ENCODE results near the gene PTPN9.
A peak's percentile ranks its signal among the peaks of the same experiment; 100 is the strongest.
"Not testable (repeated sequence)": the region's sequence is repeated elsewhere in the genome, so short reads cannot be mapped to it uniquely, and the experiment has no call there.

PTPN9 gene

DNA sequence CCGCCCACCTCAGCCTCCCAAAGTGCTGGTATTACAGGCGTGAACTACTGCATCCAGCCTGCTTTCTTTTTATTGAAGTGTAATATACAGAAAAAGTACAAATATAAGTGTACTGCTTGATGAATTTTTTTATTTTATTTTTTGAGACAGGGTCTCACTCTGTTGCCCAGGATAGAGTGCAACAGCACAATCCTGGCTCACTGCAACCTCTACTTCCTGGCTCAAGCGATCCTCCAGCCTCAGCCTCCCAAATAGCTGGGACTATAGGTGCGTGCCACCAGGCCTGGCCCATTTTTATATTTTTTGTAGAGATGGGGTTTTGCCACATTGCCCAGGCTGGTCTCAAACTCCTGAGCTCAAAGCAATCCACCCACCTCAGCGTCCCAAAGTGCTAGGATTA lies 3.8 kb upstream of the PTPN9 start:
- not testable (repeated sequence) for DNase-seq

DNA sequence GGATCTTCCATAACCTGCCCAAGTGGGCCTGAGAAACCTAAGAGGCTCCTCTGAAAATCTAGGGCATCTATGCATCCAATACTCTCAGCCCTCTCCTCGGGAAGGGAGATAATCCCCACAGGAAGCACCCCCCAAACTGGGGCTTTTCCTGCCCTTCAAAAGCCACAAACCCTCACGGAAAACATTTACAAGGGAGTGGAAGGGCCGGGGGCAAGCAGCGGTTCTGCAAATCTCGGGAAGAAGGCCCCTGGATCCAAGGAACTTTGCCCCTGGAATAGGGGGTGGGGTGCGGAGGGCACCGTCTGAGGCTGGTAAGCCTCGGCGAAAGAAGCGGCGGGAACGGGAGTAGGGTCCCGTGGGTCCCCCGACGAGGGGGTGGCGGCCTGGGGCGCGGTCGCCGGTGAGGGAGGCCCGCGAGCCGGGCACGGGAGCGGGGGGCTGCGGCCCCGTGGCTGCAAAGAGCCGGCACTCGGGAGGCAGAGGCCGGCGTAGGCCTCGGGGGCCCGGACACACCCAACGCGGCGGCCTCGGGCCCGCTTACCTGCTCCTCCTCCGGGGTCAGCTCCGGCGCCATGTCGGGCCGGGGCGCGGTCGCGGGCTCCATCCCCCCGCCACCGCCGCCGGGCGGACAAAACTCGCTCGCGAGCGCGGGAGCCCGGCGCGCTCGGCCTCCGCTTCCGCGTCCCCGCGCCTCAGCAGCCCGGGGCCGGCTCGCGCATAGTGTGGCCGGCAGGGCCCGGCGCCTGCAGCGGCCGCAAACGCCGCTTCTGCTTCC lies 755 bp downstream of the PTPN9 start:
- no peak for DNase-seq

DNA sequence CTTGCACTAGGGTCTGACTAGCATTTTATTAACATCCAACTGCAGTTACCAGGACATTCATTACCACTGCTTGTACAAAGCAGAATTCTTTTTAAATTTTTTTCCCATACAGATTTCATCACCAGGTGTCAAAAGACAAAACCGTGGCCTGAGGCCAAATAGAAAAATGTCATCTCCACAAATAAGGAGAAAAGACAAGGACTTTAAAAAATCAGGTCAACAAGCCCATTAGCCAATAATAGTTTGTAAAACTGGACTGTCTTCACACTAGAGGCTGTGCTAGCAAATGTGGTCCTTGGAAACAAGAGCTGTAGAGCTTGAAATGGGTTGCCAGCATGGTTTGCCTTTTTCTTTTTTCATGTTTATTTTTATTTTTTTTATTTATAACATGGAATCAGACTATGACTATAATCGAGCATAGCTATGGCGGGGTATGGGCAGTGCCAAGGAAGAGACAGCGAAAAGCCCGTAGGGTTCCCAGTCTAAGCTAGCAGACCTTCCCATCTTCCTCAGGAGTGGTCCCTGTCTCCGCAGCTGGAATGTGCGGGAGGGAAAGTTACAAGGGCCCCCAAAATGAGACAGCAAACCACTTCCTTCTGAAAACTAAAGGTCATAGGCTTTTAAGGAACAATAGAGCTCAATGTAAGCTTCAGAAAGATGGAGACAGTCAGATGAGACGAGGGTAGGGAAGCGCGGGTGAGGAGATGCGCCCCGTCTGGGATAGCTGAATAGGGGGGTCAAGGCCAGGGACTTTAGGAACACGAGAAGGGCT lies 1.5 kb downstream of the PTPN9 start:
- no peak for DNase-seq

DNA sequence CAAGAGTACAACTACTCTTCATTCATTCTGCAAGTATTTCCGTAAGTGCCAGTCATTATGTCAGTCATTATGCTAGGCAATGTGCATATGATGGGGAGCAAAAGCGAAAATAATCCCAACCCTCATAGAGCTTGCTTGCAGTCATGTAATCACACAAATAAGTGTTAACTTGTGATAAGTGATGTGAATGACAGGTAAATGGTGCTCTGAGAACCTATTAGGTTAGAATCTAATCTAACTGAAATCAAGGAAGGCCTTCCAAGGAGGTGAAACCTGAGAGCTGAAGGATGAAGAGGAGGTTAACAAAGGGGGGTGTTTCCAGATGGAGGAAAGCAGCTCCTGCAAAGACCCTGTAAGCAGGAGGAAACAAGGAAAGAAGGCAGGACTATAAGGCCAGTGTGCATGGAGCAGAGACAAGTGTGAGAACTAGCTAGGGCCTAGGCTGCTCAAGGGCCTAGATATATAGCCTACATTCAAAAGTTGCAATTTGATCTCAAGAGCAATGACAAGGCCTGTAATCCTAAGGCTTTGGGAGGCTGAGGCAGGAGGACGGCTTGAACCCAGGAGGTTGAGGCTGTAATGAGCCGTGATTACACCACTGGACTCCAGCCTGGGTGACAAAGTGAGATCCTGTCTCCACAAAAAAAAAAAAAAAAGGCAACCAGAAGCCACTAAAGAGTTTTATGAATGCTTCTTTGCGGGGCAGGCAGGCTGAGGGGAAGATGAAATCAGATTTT lies 5.3 kb downstream of the PTPN9 start:
- no peak for DNase-seq

DNA sequence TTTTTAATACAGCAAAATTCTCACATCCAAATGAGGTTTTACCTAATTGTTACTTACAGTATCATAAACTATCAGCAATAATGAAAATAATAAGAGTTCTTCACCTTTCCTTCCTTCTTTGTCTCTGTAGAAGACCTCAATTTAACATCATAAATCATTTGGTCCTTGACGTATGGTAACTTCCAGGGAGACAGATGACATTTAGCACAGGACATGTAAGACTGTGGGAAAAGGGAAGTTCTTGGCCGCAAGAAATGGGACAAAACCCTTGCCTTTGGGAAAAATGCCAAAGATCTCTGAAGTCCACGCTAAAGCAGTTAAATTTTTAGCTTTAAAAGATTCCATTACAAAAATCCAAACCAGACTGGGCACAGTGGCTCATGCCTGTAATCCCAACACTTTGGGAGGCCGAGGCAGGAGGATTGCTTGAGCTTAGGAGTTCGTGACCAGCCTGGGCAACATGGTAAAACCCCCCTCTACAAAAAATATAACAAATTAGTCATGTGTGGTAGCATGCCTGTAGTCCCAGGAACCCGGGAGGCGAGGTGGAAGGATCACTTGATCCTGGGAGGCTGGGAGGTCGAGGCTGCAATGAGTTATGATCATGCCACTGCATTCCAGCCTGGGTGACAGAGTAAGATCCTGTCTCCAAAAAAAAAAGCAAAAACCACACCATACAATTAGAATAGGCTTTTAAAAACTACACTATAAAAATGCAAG lies 8.8 kb downstream of the PTPN9 start:
- DNase-seq, result no peak

DNA sequence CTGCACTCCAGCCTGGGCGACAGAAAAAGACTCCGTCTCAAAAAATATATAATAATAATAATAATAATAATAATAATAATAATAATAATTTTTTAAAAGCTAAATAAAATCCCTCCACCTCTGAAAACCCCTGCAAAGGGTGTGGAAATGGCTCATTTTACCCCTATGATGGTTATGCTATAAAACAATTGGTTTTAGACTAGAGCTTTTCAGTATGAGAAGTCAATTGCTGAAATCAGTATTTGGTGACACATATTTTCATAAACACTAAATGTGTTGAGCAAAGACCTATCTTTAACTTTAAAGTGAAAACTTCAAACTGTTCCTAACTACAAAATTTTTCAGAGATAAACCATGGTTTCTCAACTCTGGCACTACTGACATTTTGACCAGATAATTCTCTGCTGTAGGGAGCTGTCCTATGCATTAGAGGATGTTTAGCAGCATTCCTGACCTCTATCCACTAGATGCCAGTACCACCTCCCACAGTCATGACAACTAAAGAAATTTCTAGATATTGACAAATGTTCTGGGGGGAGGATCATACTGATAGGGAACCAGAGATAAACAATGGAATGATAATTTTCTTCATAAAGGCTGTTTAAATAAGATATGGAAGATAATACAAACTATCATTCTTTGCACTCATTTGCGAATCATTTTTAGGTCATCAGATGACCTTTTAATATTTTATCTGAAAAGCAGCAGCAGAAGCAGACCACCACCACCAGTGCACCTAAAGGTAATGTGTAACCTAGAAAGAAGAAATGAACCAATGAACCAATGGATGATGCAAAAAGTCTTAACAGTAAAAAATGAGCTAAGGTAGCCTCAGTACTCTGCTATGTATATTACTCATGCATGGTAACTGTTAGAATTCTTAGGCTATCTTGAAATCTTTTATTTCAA lies 13.8 kb downstream of the PTPN9 start:
- no peak for DNase-seq

DNA sequence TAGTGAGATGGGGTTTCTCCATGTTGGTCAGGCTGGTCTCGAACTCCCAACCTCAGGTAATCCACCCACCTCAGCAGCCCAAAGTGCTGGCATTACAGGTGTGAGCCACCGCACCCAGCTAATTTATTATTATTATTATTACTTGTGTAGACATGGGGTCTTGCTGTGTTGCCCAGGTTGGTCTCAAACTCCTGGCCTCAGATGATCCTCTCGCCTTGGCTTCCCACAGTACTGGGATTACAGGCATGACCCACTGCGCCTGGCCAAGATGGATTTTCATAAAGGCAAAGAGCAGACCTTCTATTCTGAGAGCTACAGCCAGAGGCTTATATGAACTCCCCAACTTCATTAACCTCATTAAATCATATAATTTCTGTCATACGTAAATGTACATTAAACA lies 17.2 kb downstream of the PTPN9 start:
- no peak for DNase-seq

DNA sequence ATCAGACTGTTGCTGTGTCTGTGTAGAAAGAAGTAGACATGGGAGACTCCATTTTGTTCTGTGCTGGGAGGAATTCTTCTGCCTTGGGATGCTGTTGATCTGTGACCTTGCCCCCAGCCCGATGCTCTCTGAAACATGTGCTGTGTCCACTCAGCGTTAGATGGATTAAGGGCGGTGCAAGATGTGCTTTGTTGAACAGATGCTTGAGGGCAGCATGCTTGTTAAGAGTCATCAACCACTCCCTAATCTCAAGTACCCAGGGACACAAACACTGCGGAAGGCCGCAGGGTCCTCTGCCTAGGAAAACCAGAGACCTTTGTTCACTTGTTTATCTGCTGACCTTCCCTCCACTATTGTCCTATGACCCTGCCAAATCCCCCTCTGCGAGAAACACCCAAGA lies 19.8 kb downstream of the PTPN9 start:
- peak; percentile 54 for DNase-seq

DNA sequence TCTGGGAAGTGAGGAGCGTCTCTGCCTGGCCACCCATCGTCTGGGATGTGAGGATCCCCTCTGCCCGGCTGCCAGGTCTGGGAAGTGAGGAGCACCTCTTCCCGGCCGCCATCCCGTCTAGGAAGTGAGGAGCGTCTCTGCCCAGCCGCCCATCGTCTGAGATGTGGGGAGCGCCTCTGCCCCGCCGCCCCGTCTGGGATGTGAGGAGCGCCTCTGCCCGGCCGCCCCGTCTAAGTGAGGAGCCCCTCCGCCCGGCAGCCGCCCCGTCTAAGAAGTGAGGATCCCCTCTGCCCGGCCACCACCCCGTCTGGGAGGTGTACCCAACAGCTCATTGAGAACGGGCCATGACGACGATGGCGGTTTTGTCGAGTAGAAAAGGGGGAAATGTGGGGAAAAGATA lies 20.2 kb downstream of the PTPN9 start:
- not testable (repeated sequence) for DNase-seq

DNA sequence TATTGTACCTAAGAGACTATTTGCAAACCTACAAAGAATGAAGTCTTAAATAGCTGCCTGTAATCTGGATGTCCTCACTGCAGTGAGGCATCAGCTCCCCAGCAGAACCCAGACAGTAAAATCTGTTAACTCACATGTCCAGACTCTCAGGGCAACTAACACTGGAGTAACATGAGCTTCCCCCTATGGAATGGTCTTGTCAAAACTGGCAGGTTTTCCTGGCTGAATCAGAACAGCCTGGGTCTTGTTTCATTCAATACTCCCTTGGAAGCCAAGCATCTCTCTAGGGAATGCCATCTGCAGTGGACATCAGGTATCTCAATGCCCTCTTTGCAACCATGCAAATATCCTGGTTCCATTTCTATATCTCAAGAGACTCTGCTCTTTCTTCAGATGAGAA lies 24.4 kb downstream of the PTPN9 start:
- peak; percentile 50 for DNase-seq

DNA sequence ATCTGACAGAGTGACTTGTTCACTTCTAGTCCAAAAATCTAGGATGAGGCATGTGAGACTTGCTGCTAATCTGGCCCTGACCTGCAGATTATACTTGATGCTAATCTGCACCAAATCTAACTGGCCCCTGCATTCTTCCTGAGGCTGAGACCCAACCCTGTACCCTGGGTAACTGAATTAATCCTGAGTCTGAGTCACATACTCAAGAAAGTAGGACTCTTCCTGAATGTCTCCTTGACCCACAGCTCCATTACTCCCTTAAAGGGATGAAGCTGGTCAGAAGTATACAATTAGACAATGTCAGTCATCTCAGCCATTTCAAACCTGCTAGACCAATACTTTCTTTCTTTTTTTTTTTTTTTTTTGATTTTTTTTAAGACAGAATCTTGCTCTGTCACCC lies 25.5 kb downstream of the PTPN9 start:
- DNase-seq, result no peak

DNA sequence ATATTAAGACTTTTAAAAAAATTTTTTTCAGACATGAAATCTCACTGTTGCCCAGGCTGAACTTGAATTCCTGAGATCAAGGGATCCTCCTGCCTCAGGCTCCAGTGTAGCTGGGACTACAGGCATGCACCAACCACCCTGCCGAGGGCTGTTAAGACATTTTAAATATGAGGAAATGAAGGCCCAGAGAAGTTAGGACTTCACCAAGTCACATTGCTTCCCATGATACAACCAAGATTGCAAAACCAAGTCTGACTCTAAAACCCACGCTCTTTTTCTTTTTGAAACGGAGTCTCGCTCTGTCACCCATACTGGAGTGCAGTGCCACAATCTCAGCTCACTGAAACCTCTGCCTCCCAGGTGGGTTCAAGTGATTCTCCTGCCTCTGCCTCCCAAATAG lies 28.0 kb downstream of the PTPN9 start:
- DNase-seq, result no peak

DNA sequence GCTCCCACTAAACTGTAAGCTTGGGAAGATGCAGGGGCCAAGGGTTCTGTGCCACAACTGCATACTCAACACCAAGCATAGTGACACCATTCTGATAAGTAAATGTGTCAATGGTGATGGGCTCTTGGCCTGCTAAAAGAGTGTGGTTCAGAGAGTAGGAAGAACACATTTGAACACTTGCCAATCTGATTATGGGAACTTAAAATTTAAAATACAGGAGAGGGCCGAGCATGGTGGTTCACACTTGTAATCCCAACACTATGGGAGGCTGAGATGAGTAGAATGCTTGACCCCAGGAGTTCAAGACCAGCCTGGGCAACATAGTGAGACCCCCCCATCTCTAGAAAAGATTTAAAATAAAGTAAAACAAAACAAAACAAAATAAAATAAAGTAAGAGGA lies 34.1 kb downstream of the PTPN9 start:
- DNase-seq, result no peak

DNA sequence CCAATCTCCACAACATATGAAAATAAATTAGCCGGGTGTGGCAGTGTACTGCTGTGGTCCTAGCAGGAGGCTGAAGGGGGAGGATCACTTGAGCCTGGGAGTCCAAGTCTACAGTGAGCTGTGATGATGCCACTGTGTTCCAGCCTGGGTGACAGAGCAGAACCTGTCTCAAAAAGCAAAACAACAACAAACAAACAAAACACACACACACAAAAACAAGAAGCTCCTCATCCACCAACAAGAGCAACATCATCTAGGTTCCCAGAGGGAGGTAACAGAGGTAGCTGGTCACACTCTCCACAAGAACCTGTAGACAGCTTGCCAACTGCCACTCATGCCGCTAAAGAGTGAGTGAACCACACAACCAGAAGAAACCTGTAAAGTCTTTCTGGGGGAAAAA lies 34.8 kb downstream of the PTPN9 start:
- no peak for DNase-seq

DNA sequence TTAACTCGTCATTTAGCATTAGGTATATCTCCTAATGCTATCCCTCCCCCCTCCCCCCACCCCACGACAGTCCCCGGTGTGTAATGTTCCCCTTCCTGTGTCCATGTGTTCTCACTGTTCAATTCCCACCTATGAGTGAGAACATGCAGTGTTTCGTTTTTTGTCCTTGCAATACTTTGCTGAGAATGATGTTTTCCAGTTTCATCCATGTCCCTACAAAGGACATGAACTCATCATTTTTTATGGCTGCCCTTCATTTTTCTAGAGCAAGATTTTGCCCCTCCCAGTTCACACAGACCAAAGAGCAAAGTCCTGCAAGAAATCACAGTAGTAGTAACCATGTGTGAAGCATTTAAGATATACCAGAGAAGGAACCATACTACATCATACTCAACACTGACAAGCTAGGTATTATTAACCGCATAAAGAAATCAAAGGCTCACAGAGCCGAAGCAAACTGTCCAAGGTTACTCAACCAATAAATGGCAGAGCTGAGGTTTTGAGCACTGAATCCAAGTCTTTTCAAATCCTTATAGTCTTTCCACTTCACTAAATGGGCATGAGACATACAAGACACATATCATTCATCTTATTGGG lies 36.1 kb downstream of the PTPN9 start:
- DNase-seq, result not testable (repeated sequence)

DNA sequence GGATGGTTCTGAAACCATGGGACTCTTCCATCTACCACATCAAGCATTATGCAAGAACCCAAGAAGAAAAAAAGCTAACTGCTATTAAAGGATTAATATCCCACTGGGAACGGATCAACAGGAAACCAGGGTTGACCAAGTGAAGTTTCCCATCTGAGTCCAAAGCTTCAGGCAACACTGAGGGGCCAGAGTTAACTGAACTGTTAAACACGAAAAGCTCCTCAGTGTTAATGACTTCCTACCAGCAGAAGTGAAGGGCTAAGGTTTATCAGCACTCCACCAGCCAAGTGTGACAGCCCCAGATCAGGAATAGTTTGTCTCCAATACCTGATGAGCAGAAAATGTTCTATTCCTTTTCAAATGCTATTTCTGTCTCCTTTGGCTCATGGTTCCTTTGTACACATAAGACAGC lies 36.7 kb downstream of the PTPN9 start:
- no peak for DNase-seq

DNA sequence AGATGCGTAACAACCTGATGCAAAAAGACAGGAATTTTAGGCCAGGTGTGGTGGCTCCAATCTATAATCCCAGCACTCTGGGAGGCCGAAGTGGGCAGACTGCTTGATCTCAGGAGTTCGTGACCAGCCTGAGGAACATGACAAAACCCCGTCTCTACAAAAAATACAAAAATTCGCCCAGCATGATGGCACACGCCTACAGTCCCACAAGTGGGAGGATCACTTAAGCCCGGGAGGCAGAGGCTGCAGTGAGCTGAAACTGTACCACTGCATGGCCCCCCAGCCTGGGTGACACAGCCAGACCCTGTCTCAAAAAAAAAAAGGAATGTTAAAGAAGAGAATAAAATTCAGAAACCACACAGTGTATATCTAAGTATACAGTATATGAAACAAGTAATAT lies 40.7 kb downstream of the PTPN9 start:
- DNase-seq, result no peak

DNA sequence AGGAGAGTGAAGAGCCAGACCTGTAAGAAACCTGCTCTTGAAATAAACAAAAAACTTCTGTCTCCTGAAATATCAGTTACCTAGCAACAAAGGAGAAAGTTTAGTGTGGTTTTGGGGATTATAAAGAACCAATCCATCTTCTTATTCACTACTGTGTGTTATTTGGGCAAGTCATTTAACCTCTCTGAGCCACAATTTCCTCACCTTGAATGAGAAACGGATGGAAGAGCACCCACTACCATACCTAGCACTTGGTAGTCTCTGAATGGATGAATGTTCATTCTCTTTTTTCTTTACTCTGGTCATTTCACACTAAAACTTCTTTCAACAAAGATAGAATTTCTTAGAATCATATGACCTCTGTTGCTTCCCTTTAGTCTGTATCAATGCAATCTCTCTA lies 45.2 kb downstream of the PTPN9 start:
- DNase-seq, result no peak

DNA sequence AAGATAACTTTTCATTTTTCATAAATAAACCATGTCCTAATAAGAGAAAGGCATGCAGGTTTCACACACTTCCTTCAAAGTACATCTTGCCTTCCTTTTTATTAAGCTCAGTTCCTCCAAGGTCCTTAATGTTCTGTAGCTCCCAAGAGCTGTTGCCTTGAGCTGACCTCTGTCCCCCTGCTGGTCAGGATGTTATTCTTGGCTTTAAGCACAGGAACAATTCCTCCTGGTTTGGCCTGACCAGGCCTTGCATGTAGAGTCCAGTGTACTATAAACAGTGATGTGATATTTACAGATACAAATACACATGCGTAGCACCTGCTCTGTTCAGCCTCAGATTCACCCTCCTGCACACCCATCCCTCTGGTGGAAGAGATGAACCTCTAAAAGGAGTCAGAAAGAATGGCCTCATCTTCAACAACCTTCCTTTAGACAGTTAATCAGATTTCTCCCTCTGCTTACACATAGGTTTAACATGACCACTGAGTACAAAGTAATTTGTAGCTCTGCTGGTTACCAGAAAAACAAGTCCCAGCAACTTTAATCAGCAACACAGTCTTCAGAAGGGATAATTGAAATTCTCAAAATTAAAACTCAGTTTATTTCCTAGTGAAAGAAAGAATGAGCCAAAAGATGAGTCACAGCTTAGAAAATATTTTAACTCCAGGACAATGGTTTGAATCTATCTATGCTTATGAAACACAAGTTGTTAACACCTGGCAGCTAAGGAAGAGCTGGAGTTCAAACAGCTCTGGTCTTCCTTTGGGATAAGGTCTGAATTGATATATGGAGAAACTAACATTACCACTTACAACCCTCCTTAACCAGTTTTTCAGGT lies 46.5 kb downstream of the PTPN9 start:
- no peak for DNase-seq

DNA sequence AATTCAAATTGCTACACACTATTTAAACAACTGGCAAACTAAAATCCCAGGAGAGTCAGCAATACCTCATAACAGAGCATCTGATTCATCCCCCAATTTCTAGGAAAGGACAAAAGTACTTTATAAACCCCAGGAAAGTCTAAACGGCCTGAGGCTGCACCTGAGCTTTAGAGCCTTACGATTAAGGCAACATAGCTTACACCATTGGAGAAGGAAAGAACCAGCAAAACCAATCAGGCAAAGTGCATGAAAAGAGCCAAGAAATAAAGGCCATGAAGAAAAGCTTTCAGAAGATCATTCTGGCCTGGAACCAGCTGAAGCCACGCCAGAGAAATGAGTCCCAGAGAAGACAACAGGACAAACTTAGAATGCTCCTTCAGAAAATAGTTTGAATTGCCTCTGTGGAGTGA lies 48.1 kb downstream of the PTPN9 start:
- DNase-seq, result no peak

DNA sequence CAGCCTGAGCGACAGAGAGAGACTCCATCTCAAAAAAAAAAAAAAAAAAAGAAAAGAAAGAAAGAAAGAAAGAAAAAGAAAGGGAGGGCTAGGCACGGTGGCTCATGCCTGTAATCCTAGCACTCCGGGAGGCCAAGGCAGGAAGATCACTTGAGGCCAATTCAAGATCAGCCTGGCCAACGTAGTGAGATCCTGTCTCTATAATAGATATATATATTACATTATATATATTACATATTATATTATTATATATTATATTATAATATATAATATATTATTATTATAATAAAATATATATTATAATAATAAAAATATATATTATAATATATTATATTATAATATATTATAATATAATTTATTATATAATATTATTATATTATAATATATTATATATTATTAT lies 48.9 kb downstream of the PTPN9 start:
- no peak for DNase-seq
